SH-SY5Y (cell line): ENCODE measurements around the gene MAGEF1.

Source experiments
- GATA2 ChIP-seq: IDR thresholded peaks from 2 replicates; pipeline ENCODE4 v1.6.1; 2011; ENCODE audit warnings: mild to moderate bottlenecking, low read depth, low read length
- GATA3 ChIP-seq: IDR thresholded peaks from 2 replicates; pipeline ENCODE4 v1.6.1; 2011; ENCODE audit warnings: low read depth, mild to moderate bottlenecking, low read length, moderate library complexity

- TF ChIP-seq GATA2 (no peak), GATA3 (no peak)
Measured at GRCh38 chr3:184719709-184720108, 7.8 kb upstream of the MAGEF1 start.
